WI38 (cell line): Measurements from ENCODE around the gene FSTL4.

Experiments used
- H3K4me3 ChIP-seq: 2 replicates; pipeline ENCODE4 v1.5.1; 2011; ENCODE audit warnings: low read depth, mild to moderate bottlenecking, control low read depth, low read length
- CTCF ChIP-seq: IDR thresholded peaks from 2 replicates; pipeline ENCODE4 v1.5.1; 2012; ENCODE audit warnings: low read depth, mild to moderate bottlenecking, control low read depth, low read length

The FSTL4 gene

GRCh38 chr5:133635051-133635450 lies 22.7 kb upstream of the FSTL4 start:
- H3K4me3 ChIP-seq: no peak overlapping the region
- TF ChIP-seq CTCF: no peak

- no peak for TF ChIP-seq CTCF
Observed at GRCh38 chr5:133627180-133627579, 14.8 kb upstream of the FSTL4 start.

GRCh38 chr5:133624316-133624715 lies 12.0 kb upstream of the FSTL4 start:
- no peak overlapping the region for H3K4me3 ChIP-seq
- no peak for TF ChIP-seq CTCF

More at GRCh38 chr5:133627180-133627579, 14.8 kb upstream of the FSTL4 start:
- no peak overlapping the region for H3K4me3 ChIP-seq

- no peak for TF ChIP-seq CTCF
- no peak overlapping the region for H3K4me3 ChIP-seq
Observed at GRCh38 chr5:133618141-133618540, 5.8 kb upstream of the FSTL4 start.

- TF ChIP-seq CTCF: no peak
Observed at GRCh38 chr5:133613743-133614142, 1.4 kb upstream of the FSTL4 start.

GRCh38 chr5:133613184-133613583 lies 843 bp upstream of the FSTL4 start:
- no peak overlapping the region for H3K4me3 ChIP-seq
- TF ChIP-seq CTCF: no peak

More at GRCh38 chr5:133613743-133614142, 1.4 kb upstream of the FSTL4 start:
- no peak overlapping the region for H3K4me3 ChIP-seq

GRCh38 chr5:133611357-133612248 lies 738 bp downstream of the FSTL4 start:
- H3K4me3 ChIP-seq: no peak overlapping the region
- no peak for TF ChIP-seq CTCF
